Measurements from ENCODE around the gene LMCD1. TPM values are rescaled to one million over a fixed set of nuclear protein-coding genes. Genes with fewer than 3 reads are reported as not detected.

LMCD1 gene
- polyA plus RNA-seq, 2 of the 4 experiments (the other 2 are of a cell fraction) = 64.3 to 85.4 TPM

DNA sequence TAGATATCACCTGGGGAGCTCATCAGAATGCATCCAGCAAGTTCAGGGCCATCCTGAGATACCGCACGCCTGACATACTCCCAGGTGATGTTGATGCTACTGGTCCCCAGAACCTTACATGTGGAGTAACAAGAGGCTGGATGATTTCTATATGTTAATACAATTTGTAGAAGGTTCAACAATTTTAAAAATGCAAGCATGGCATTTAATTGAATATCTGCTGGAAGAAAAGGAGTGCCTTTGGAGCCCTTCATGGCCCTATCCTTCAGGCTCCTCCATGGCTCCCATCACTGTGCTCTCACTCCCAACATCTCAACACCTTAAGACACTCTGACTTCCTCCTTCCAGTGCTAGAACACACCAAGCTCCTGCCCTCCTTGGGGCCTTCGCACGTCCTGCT is 36.6 kb downstream of the LMCD1 start:
- no peak for FAIRE-seq
- ATAC-seq = no peak
- WGBS (ENCODE audit: missing lambda C conversion rate) = 92% methylated on average over 4 of the region's 4 CpGs
- Histone ChIP-seq H3K27ac (no peak overlapping the region), H3K4me3 (no peak overlapping the region), H3K9me3 (no peaks in the 10 kb centered on the region), H3K4me2 (no peak overlapping the region), H3K4me1 (no peaks in the 10 kb centered on the region)
- DNase-seq (ENCODE audit: low read depth in 1 of 2, low spot score in 1 of 2) = no peak
- TF ChIP-seq NPAS2 (CRISPR knock-in tag; IDR thresholded peaks at IDR 0.05; ENCODE audit: borderline replicate concordance) = no peak
- peak; percentile 84 for TF ChIP-seq MAFK (IDR thresholded peaks at IDR 0.05; ENCODE audit: partially characterized antibody)
- no peak for TF ChIP-seq MYC (IDR thresholded peaks at IDR 0.05; ENCODE audit: borderline replicate concordance, low read length)
- no peak for TF ChIP-seq HOXB5 (CRISPR knock-in tag; IDR thresholded peaks at IDR 0.05)
- no peak for TF ChIP-seq MAZ (IDR thresholded peaks at IDR 0.05; ENCODE audit: borderline replicate concordance, low read depth, low read length)
- TF ChIP-seq JUNB (IDR thresholded peaks at IDR 0.05) = no peak
- no peak for TF ChIP-seq SREBF2 (IDR thresholded peaks at IDR 0.05)
- no peak for TF ChIP-seq ESRRA (IDR thresholded peaks at IDR 0.05; ENCODE audit: borderline replicate concordance, low read length)
- no peak for TF ChIP-seq TP53 (CRISPR knock-in tag; IDR thresholded peaks at IDR 0.05)
- ChIA-PET POLR2A (no interaction called here), CTCF (interaction anchor here (1.6 kb wide), 1 partner anchor 96 kb away, joined by 5 read pairs; no protein-coding TSS in a partner anchor)

- TF ChIP-seq EP300 (IDR thresholded peaks at IDR 0.05) (no peak), RNF2 (IDR thresholded peaks at IDR 0.05; ENCODE audit: borderline replicate concordance, low read depth) (no peak), SREBF2 (IDR thresholded peaks at IDR 0.05) (no peak), CHD4 (IDR thresholded peaks at IDR 0.05; ENCODE audit: borderline replicate concordance) (no peak), TP53 (CRISPR knock-in tag; IDR thresholded peaks at IDR 0.05) (no peak), NFE2L2 (conservative IDR thresholded peaks at IDR 0.05; ENCODE audit: low read length) (no peak), FOSL2 (IDR thresholded peaks at IDR 0.05) (no peak), FOSL2 (CRISPR knock-in tag; IDR thresholded peaks at IDR 0.05) (no peak), HMGXB4 (CRISPR knock-in tag; IDR thresholded peaks at IDR 0.05; ENCODE audit: borderline replicate concordance) (no peak), JUN (IDR thresholded peaks at IDR 0.05) (no peak), CEBPB (IDR thresholded peaks at IDR 0.05) (no peak), ZC3H11A (IDR thresholded peaks at IDR 0.05) (no peak), CHD2 (IDR thresholded peaks at IDR 0.05; ENCODE audit: low read length, partially characterized antibody) (no peak), HDAC2 (IDR thresholded peaks at IDR 0.05) (no peak), RAD21 (conservative IDR thresholded peaks at IDR 0.05 in 1 of 2, IDR thresholded peaks at IDR 0.05 in 1 of 2) (no peak)
- TF ChIP-seq, protein P1, sequence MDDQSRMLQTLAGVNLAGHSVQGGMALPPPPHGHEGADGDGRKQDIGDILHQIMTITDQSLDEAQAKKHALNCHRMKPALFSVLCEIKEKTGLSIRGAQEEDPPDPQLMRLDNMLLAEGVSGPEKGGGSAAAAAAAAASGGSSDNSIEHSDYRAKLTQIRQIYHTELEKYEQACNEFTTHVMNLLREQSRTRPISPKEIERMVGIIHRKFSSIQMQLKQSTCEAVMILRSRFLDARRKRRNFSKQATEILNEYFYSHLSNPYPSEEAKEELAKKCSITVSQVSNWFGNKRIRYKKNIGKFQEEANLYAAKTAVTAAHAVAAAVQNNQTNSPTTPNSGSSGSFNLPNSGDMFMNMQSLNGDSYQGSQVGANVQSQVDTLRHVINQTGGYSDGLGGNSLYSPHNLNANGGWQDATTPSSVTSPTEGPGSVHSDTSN (IDR thresholded peaks at IDR 0.05) = no peak
- TF ChIP-seq, protein P2, sequence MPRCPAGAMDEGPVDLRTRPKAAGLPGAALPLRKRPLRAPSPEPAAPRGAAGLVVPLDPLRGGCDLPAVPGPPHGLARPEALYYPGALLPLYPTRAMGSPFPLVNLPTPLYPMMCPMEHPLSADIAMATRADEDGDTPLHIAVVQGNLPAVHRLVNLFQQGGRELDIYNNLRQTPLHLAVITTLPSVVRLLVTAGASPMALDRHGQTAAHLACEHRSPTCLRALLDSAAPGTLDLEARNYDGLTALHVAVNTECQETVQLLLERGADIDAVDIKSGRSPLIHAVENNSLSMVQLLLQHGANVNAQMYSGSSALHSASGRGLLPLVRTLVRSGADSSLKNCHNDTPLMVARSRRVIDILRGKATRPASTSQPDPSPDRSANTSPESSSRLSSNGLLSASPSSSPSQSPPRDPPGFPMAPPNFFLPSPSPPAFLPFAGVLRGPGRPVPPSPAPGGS (IDR thresholded peaks at IDR 0.05) = no peak
- TF ChIP-seq, protein P3, sequence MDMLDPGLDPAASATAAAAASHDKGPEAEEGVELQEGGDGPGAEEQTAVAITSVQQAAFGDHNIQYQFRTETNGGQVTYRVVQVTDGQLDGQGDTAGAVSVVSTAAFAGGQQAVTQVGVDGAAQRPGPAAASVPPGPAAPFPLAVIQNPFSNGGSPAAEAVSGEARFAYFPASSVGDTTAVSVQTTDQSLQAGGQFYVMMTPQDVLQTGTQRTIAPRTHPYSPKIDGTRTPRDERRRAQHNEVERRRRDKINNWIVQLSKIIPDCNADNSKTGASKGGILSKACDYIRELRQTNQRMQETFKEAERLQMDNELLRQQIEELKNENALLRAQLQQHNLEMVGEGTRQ (IDR thresholded peaks at IDR 0.05) = no peak
- Histone ChIP-seq H3K4me3 (no peak overlapping the region), H3K27ac (no peak overlapping the region), H3K9me3 (no peaks in the 10 kb centered on the region), H3K4me1 (no peaks in the 10 kb centered on the region), H3K4me2 (no peak overlapping the region)
- DNase-seq (ENCODE audit: low read depth in 1 of 2, low spot score in 1 of 2) = no peak
- WGBS (ENCODE audit: missing lambda C conversion rate) = 95% methylated on average over 3 of the region's 3 CpGs
- POLR2A ChIA-PET = no interaction called here
- CTCF ChIA-PET = interaction anchor here (1.6 kb wide), 1 partner anchor 97 kb away, joined by 5 read pairs; no protein-coding TSS in a partner anchor
- ATAC-seq = no peak
- no peak for FAIRE-seq
Measured at GRCh38 chr3:8538913-8539312, 37.3 kb downstream of the LMCD1 start.
